ENCODE data around the gene PEX14. TPM values are rescaled to one million over a fixed set of nuclear protein-coding genes. Genes with fewer than 3 reads are reported as not detected.

Gene PEX14
- total RNA-seq, 4 donors from 2014 or later: 16.3 to 29.7 (median 26.2) TPM

DNA sequence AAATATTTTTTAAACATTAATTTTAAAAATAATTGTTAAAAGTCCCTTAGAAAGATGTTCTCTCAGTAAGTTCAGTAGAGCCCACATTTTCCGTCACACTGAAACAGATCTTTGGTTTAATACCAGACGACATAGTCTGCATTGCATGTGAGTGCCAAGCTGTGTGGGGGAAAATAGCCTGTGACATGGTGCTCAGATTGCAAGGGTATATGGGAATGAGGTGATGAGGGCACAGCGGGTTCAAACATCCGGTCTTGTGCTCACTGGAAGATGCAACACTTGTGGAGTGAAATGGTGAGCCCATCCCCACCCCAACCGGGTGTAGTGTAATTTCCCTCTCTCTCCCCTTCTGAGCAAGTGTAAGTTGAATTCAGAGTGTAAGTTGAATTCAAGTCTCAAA, 114.3 kb downstream of the PEX14 start:
- no peaks in the 10 kb centered on the region for H3K4me1 ChIP-seq
- TF ChIP-seq POLR2A (IDR thresholded peaks at IDR 0.05): no peak
- TF ChIP-seq, protein P1, sequence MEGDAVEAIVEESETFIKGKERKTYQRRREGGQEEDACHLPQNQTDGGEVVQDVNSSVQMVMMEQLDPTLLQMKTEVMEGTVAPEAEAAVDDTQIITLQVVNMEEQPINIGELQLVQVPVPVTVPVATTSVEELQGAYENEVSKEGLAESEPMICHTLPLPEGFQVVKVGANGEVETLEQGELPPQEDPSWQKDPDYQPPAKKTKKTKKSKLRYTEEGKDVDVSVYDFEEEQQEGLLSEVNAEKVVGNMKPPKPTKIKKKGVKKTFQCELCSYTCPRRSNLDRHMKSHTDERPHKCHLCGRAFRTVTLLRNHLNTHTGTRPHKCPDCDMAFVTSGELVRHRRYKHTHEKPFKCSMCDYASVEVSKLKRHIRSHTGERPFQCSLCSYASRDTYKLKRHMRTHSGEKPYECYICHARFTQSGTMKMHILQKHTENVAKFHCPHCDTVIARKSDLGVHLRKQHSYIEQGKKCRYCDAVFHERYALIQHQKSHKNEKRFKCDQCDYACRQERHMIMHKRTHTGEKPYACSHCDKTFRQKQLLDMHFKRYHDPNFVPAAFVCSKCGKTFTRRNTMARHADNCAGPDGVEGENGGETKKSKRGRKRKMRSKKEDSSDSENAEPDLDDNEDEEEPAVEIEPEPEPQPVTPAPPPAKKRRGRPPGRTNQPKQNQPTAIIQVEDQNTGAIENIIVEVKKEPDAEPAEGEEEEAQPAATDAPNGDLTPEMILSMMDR (IDR thresholded peaks at IDR 0.05): no peak
- DNase-seq: no peak

DNA sequence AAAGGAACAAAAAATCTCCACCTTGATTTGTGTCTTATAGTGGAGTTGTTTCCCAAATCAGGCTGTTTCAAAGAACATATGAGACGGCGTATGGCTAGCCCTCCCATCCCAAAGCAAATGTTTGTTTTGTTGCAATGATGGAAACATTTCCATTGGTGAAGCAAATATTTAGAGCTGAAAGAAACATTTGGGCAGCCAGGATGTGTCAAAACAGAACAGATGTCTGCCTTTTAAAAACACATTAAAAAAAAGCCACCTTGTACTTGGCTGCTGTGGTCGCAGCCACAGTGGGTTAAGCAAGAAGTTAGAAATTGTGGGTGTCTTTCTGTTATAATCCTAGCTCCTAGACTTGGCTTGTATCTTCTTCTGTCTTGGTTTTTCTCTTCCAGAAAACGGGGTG, 116.3 kb downstream of the PEX14 start:
- no peak overlapping the region for H3K27ac ChIP-seq
- no peaks in the 10 kb centered on the region for H3K36me3 ChIP-seq
- H3K4me3 ChIP-seq: no peak overlapping the region
- DNase-seq: no peak
- H3K9me3 ChIP-seq: no peaks in the 10 kb centered on the region
- no peaks in the 10 kb centered on the region for H3K4me1 ChIP-seq
- TF ChIP-seq, protein P1 (IDR thresholded peaks at IDR 0.05): no peak
- no peak for TF ChIP-seq POLR2A (IDR thresholded peaks at IDR 0.05)
- H3K27me3 ChIP-seq: no peaks in the 10 kb centered on the region

More for the DNA sequence above, 114.3 kb downstream of the PEX14 start:
- Histone ChIP-seq H3K27me3 (no peaks in the 10 kb centered on the region), H3K9me3 (no peaks in the 10 kb centered on the region), H3K4me3 (no peak overlapping the region), H3K27ac (no peak overlapping the region), H3K36me3 (no peaks in the 10 kb centered on the region)

DNA sequence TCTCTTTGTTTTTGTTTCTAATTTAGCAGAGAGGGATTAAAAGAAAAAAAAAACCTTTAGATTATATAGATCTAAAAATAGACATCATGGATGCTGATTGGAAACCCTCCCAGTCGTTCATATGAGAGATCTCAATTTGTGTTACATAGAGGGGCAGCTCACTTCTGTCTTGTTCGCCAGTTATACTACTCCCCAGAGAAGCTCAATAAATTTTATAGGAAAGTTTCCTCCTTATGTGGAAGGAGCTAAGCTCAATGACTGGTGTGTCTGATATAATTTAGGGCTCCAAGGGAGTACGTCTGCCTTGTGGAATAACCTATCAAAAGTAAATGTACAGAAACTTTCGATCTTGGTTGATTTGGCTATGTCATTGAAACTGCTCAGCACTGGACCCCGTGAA, 117.6 kb downstream of the PEX14 start:
- Histone ChIP-seq H3K9me3 (no peaks in the 10 kb centered on the region), H3K4me1 (no peaks in the 10 kb centered on the region), H3K36me3 (no peaks in the 10 kb centered on the region), H3K27me3 (no peaks in the 10 kb centered on the region), H3K27ac (no peak overlapping the region), H3K4me3 (no peak overlapping the region)
- no peak for DNase-seq
- no peak for TF ChIP-seq POLR2A (IDR thresholded peaks at IDR 0.05)

DNA sequence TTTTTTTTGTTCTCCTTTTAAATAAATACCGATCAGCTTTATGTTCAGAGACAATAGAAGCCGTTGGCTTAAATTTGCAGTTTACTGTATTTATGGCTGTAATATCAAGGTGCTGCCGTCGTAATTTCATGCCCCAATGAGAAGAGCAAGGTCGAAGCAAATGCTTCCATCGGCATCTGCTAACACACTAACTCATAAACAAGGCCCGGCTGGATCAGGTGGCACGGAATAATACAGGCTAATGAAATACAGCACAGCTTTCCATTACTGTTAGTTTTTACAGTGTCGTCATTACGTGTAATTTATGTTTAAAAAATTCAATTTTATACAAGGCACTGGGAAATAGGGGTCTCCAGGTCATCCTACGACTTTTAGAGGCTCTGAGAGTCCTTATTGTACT, 119.0 kb downstream of the PEX14 start:
- Histone ChIP-seq H3K4me1 (no peaks in the 10 kb centered on the region), H3K9me3 (no peaks in the 10 kb centered on the region), H3K36me3 (no peaks in the 10 kb centered on the region), H3K27ac (no peak overlapping the region), H3K27me3 (no peaks in the 10 kb centered on the region), H3K4me3 (no peak overlapping the region)
- TF ChIP-seq, protein P1 (IDR thresholded peaks at IDR 0.05): no peak
- TF ChIP-seq POLR2A (IDR thresholded peaks at IDR 0.05): no peak
- no peak for DNase-seq

DNA sequence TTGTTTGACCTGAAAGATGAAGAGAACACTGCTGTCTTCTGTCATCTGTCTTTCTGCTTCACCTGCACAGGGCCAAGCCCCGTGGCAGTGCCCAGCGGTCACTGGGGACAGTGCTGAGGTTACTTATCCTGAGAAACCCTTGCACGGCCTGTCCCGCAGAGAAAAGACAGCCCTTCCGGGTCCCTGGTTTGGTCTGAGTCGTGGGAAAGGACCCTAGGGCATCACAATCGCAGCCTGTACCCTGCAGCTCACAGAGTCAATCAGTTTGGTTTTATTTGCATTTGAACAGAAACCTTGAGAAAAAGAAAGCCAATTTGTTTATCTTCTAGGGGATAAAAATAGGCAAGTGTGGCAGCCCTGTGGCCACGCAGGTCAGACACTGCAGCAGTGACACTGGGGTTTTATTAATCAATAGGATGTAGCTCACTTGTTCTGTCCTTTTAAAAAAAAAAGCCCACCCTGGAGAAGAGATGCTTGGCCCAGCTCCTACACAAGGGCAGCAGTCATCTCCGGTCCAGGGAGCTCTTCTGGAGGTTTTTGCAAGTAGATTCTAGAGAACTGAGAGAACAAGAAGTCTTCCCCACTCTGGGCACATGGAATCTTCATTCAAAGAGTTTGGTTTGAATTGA, 120.0 kb downstream of the PEX14 start:
- H3K4me3 ChIP-seq: no peak overlapping the region
- TF ChIP-seq, protein P1 (IDR thresholded peaks at IDR 0.05): no peak
- H3K27ac ChIP-seq: no peak overlapping the region
- H3K36me3 ChIP-seq: no peaks in the 10 kb centered on the region
- H3K27me3 ChIP-seq: no peaks in the 10 kb centered on the region
- H3K4me1 ChIP-seq: peaks cover 0 to 6% (median 0%) of the 10 kb centered on the region in 4 donors
- no peaks in the 10 kb centered on the region for H3K9me3 ChIP-seq
- DNase-seq: no peak

DNA sequence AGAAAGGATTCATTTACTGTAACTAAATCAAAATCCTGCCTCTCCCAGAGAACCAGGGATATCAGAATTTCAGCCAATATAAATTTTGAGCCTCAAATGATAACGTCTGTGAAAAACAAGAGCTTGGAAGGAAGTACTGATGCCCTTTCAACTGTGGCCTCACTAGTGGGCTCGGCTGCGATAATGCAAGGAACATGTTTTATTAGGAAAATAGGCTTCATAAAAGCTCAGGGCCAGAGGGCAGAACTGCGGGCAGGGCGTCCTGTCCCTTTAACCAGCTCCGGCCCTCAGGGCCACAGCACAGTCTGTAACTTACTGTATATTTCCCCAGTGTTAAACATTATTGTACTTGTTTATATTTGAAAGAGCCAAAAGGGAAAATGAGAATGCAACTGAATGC, 122.0 kb downstream of the PEX14 start:
- Histone ChIP-seq H3K27me3 (no peaks in the 10 kb centered on the region), H3K27ac (no peak overlapping the region), H3K36me3 (peaks cover 0 to 11% (median 0%) of the 10 kb centered on the region in 3 donors), H3K9me3 (no peaks in the 10 kb centered on the region), H3K4me1 (peaks cover 0 to 6% (median 0%) of the 10 kb centered on the region in 4 donors), H3K4me3 (no peak overlapping the region)
- TF ChIP-seq, protein P1 (IDR thresholded peaks at IDR 0.05): no peak
- TF ChIP-seq POLR2A (IDR thresholded peaks at IDR 0.05): no peak
- no peak for DNase-seq
